HEK293T (cell line): ENCODE measurements around the gene LRR1.

ENCODE experiments used
- CTCF ChIA-PET: fragments of 350-600 bp; formaldehyde crosslinking; extraction: SDS; loops from one replicate; lab custom pipeline; 2021; ENCODE audit warnings: antibody characterized with exemption, inconsistent platforms; lab: Yijun Ruan, JAX
- POLR2A ChIA-PET: fragments of 350-600 bp; formaldehyde crosslinking; extraction: SDS; loops from one replicate; lab custom pipeline; 2020; ENCODE audit warnings: antibody characterized with exemption, inconsistent platforms; lab: Yijun Ruan, JAX
- DNase-seq: peaks from one replicate; pipeline ENCODE4 v3.0.0; 2012; ENCODE audit warnings: mixed read lengths; ENCODE audit errors: extremely low spot score
- ARNT ChIP-seq: fragments of 450-650 bp; IDR thresholded peaks from 2 replicates; pipeline ENCODE4 v1.6.1; 2017; ENCODE audit warnings: mild to moderate bottlenecking
- BHLHE40 ChIP-seq: fragments of 450-650 bp; IDR thresholded peaks from 2 replicates; pipeline ENCODE4 v1.6.1; 2016; ENCODE audit warnings: mild to moderate bottlenecking, moderate library complexity, borderline replicate concordance
- CTBP1 ChIP-seq: fragments of 450-650 bp; IDR thresholded peaks from 2 replicates; pipeline ENCODE4 v1.6.1; 2016; ENCODE audit warnings: borderline replicate concordance
- ELF4 ChIP-seq: fragments of 450-650 bp; IDR thresholded peaks from 2 replicates; pipeline ENCODE4 v1.6.1; 2017; ENCODE audit warnings: antibody characterized with exemption
- FOXA1 ChIP-seq: fragments of 450-650 bp; IDR thresholded peaks from 2 replicates; pipeline ENCODE4 v1.6.1; 2016; ENCODE audit warnings: mild to moderate bottlenecking
- FOXK2 ChIP-seq: fragments of 450-650 bp; IDR thresholded peaks from 2 replicates; pipeline ENCODE4 v1.6.1; 2016; ENCODE audit warnings: mild to moderate bottlenecking
- FOXM1 ChIP-seq: fragments of 450-650 bp; IDR thresholded peaks from 2 replicates; pipeline ENCODE4 v1.6.1; 2017; ENCODE audit warnings: mild to moderate bottlenecking, borderline replicate concordance
- HDGF ChIP-seq: fragments of 450-650 bp; IDR thresholded peaks from 2 replicates; pipeline ENCODE4 v1.6.1; 2017; ENCODE audit warnings: antibody characterized with exemption, borderline replicate concordance
- L3MBTL2 ChIP-seq: fragments of 450-650 bp; conservative IDR thresholded peaks from 2 replicates; pipeline ENCODE4 v1.6.1; 2016; ENCODE audit warnings: mild to moderate bottlenecking
- LEF1 ChIP-seq: fragments of 450-650 bp; IDR thresholded peaks from 2 replicates; pipeline ENCODE4 v1.6.1; 2017; ENCODE audit warnings: mild to moderate bottlenecking, borderline replicate concordance
- NFRKB ChIP-seq: fragments of 450-650 bp; IDR thresholded peaks from 2 replicates; pipeline ENCODE4 v1.6.1; 2016; ENCODE audit warnings: mild to moderate bottlenecking, moderate library complexity
- PKNOX1 ChIP-seq: fragments of 450-650 bp; IDR thresholded peaks from 2 replicates; pipeline ENCODE4 v1.6.1; 2016
- SP1 ChIP-seq: fragments of 450-650 bp; IDR thresholded peaks from 2 replicates; pipeline ENCODE4 v1.6.1; 2017
- SUZ12 ChIP-seq: fragments of 450-650 bp; IDR thresholded peaks from 2 replicates; pipeline ENCODE4 v1.6.1; 2016; ENCODE audit warnings: mild to moderate bottlenecking
- TARDBP ChIP-seq: fragments of 450-650 bp; IDR thresholded peaks from 2 replicates; pipeline ENCODE4 v1.6.1; 2016
- ZNF384 ChIP-seq: fragments of 450-650 bp; IDR thresholded peaks from 2 replicates; pipeline ENCODE4 v1.6.1; 2016

The LRR1 gene

GRCh38 chr14:49551569-49551968 is 47.2 kb upstream of the LRR1 start:
- no peak for TF ChIP-seq FOXA1
- TF ChIP-seq BHLHE40, result no peak
- no peak for TF ChIP-seq FOXM1
- TF ChIP-seq TARDBP, result no peak
- TF ChIP-seq ARNT, result no peak
- CTCF ChIA-PET, result interaction anchor here (2.3 kb wide), 1 partner anchor 90 kb away, joined by 11 read pairs; no protein-coding TSS in a partner anchor
- POLR2A ChIA-PET, result interaction anchor here (1.2 kb wide), 1 partner anchor 34 kb away, joined by 4 read pairs; no protein-coding TSS in a partner anchor
- DNase-seq, result no peak

- TF ChIP-seq SP1, result no peak
- TF ChIP-seq HDGF, result no peak
- no peak for TF ChIP-seq CTBP1
- TF ChIP-seq LEF1, result no peak
- no peak for TF ChIP-seq ELF4
- no peak for TF ChIP-seq FOXA1
- TF ChIP-seq PKNOX1, result no peak
- TF ChIP-seq NFRKB, result no peak
- TF ChIP-seq FOXM1, result no peak
- POLR2A ChIA-PET, result no interaction called here
- DNase-seq, result no peak
- CTCF ChIA-PET, result interaction anchor here (0.7 kb wide), 1 partner anchor 17 kb away, joined by 3 read pairs; no protein-coding TSS in a partner anchor
These were observed 45.6 kb upstream of the LRR1 start for GRCh38 chr14:49553106-49553505.

- POLR2A ChIA-PET, result no interaction called here
- DNase-seq, result no peak
- TF ChIP-seq NFRKB (no peak), ELF4 (no peak), BHLHE40 (no peak), CTBP1 (no peak), SP1 (no peak), FOXA1 (no peak), FOXM1 (no peak), PKNOX1 (no peak)
- CTCF ChIA-PET, result no interaction called here
These were observed 44.8 kb upstream of the LRR1 start for GRCh38 chr14:49553892-49554291.

- TF ChIP-seq ZNF384, result no peak
- TF ChIP-seq FOXM1, result no peak
- no peak for TF ChIP-seq BHLHE40
- TF ChIP-seq LEF1, result no peak
- TF ChIP-seq SUZ12, result no peak
- TF ChIP-seq TARDBP, result no peak
- no peak for DNase-seq
- CTCF ChIA-PET, result no interaction called here
- POLR2A ChIA-PET, result no interaction called here
These were observed 38.6 kb upstream of the LRR1 start for GRCh38 chr14:49559979-49560768.

- no peak for TF ChIP-seq LEF1
- no peak for TF ChIP-seq FOXA1
- no peak for TF ChIP-seq L3MBTL2
- no peak for TF ChIP-seq BHLHE40
- DNase-seq, result no peak
- POLR2A ChIA-PET, result interaction anchor here (1.2 to 2.0 kb wide), 2 partner anchors 16 to 20 kb away, joined by 3 to 10 read pairs; partner anchors contain the start of gene RPS29
- CTCF ChIA-PET, result interaction anchor here (0.6 kb wide), 1 partner anchor 88 kb away, joined by 4 read pairs; no protein-coding TSS in a partner anchor
These were observed 32.0 kb upstream of the LRR1 start for GRCh38 chr14:49566714-49567113.

- POLR2A ChIA-PET, result no interaction called here
- no peak for DNase-seq
- no peak for TF ChIP-seq LEF1
- TF ChIP-seq ZNF384, result no peak
- no peak for TF ChIP-seq L3MBTL2
- TF ChIP-seq HDGF, result no peak
- no peak for TF ChIP-seq FOXK2
- no peak for TF ChIP-seq SP1
- no peak for TF ChIP-seq ELF4
- no peak for TF ChIP-seq BHLHE40
- TF ChIP-seq PKNOX1, result no peak
- no peak for TF ChIP-seq SUZ12
- TF ChIP-seq FOXM1, result no peak
- no peak for TF ChIP-seq NFRKB
- CTCF ChIA-PET, result no interaction called here
These were observed 29.5 kb upstream of the LRR1 start for GRCh38 chr14:49569281-49569680.

- DNase-seq, result no peak
- POLR2A ChIA-PET, result no interaction called here
- TF ChIP-seq PKNOX1 (no peak), ELF4 (no peak), FOXK2 (no peak), SUZ12 (no peak), FOXM1 (no peak), CTBP1 (no peak), ZNF384 (no peak), SP1 (no peak), HDGF (no peak), ARNT (no peak), BHLHE40 (no peak), TARDBP (no peak), LEF1 (no peak), NFRKB (no peak), FOXA1 (no peak), L3MBTL2 (no peak)
- CTCF ChIA-PET, result no interaction called here
These were observed 24.7 kb upstream of the LRR1 start for GRCh38 chr14:49574038-49574437.
